KMS-11 (cell line): ENCODE measurements around the gene RSBN1.

Experiments
- H2AFZ ChIP-seq: fragments of 200-600 bp; sonication (generic); 2 replicates; pipeline ENCODE4 v1.6.1; 2016; ENCODE audit warnings: antibody characterized with exemption, mixed run types, low read depth
- H3K27ac ChIP-seq: fragments of 200-600 bp; sonication (generic); 2 replicates; pipeline ENCODE4 v1.6.1; 2016; ENCODE audit warnings: mild to moderate bottlenecking, mixed run types
- H3K27me3 ChIP-seq: fragments of 200-600 bp; sonication (generic); 2 replicates; pipeline ENCODE4 v1.6.1; 2017; ENCODE audit warnings: mild to moderate bottlenecking, low read depth, mixed run types, moderate library complexity; ENCODE audit not compliant: insufficient read depth
- H3K36me3 ChIP-seq: fragments of 200-600 bp; sonication (generic); 2 replicates; pipeline ENCODE4 v1.6.1; 2017; ENCODE audit warnings: mild to moderate bottlenecking, mixed run types; ENCODE audit not compliant: insufficient read depth
- H3K4me1 ChIP-seq: fragments of 200-600 bp; sonication (generic); 2 replicates; pipeline ENCODE4 v1.6.1; 2016; ENCODE audit warnings: mild to moderate bottlenecking, low read depth, mixed run types; ENCODE audit not compliant: poor library complexity, severe bottlenecking
- H3K4me2 ChIP-seq: fragments of 200-600 bp; sonication (generic); 2 replicates; pipeline ENCODE4 v1.7.0; 2016; ENCODE audit warnings: mild to moderate bottlenecking, mixed run types
- H3K4me3 ChIP-seq: fragments of 200-600 bp; sonication (generic); IDR thresholded peaks from 2 replicates; pipeline ENCODE4 v1.6.1; 2017; ENCODE audit warnings: low read depth, low read length, mixed read lengths; ENCODE audit not compliant: insufficient read depth
- H3K79me2 ChIP-seq: fragments of 200-600 bp; sonication (generic); 2 replicates; pipeline ENCODE4 v1.6.1; 2016; ENCODE audit warnings: low read depth, mixed run types; ENCODE audit not compliant: insufficient read depth
- H3K9ac ChIP-seq: fragments of 200-600 bp; sonication (generic); 2 replicates; pipeline ENCODE4 v1.6.1; 2016; ENCODE audit warnings: mild to moderate bottlenecking, mixed run types
- H4K20me1 ChIP-seq: fragments of 200-600 bp; sonication (generic); 2 replicates; pipeline ENCODE4 v1.6.1; 2016; ENCODE audit warnings: mild to moderate bottlenecking, mixed run types; ENCODE audit not compliant: insufficient read depth
- TF ChIP-seq, protein P1 (sequence below): fragments of 200-600 bp; sonication (generic); conservative IDR thresholded peaks from 2 replicates; pipeline ENCODE4 v1.6.1; 2017; ENCODE audit warnings: low read depth, mild to moderate bottlenecking, antibody characterized with exemption, low read length, moderate library complexity, mixed read lengths

The RSBN1 gene

DNA sequence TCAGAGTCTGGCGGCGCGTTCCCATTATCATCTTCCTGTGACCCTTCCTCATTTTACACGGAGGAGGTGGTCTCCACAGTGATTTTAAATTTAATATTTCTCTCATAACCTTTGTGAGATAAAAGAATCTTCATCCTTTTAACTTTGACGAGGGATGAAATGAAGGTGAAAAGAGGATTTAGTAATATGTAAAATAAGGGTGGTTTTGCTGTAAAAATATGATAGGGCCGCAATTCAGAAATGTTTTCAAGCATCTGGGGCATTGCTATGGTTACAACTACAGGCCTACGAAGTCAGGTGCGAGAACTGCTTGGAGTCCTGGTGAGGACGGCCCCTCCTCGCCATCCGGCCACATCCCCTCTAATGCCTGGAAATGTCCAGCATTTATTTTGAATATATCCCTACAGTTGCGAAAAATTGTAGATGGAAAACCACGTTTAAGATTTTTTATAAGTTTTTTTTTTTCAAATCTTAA is 422 bp upstream of the RSBN1 start:
- peaks cover 21% of the 10 kb centered on the region for H3K4me1 ChIP-seq
- peak overlapping the region; percentile 80; the same call in 1 of the 2 replicates for H2AFZ ChIP-seq
- H3K4me3 ChIP-seq = no peak overlapping the region
- TF ChIP-seq, protein P1, sequence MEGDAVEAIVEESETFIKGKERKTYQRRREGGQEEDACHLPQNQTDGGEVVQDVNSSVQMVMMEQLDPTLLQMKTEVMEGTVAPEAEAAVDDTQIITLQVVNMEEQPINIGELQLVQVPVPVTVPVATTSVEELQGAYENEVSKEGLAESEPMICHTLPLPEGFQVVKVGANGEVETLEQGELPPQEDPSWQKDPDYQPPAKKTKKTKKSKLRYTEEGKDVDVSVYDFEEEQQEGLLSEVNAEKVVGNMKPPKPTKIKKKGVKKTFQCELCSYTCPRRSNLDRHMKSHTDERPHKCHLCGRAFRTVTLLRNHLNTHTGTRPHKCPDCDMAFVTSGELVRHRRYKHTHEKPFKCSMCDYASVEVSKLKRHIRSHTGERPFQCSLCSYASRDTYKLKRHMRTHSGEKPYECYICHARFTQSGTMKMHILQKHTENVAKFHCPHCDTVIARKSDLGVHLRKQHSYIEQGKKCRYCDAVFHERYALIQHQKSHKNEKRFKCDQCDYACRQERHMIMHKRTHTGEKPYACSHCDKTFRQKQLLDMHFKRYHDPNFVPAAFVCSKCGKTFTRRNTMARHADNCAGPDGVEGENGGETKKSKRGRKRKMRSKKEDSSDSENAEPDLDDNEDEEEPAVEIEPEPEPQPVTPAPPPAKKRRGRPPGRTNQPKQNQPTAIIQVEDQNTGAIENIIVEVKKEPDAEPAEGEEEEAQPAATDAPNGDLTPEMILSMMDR = no peak
- H3K4me2 ChIP-seq = peak overlapping the region; percentile 82
- peaks cover 40% of the 10 kb centered on the region for H3K79me2 ChIP-seq
- peak overlapping the region; percentile 79 for H3K27ac ChIP-seq
- peak overlapping the region; percentile 62 for H3K9ac ChIP-seq
- no peaks in the 10 kb centered on the region for H4K20me1 ChIP-seq
- H3K27me3 ChIP-seq = no peaks in the 10 kb centered on the region
- no peaks in the 10 kb centered on the region for H3K36me3 ChIP-seq

DNA sequence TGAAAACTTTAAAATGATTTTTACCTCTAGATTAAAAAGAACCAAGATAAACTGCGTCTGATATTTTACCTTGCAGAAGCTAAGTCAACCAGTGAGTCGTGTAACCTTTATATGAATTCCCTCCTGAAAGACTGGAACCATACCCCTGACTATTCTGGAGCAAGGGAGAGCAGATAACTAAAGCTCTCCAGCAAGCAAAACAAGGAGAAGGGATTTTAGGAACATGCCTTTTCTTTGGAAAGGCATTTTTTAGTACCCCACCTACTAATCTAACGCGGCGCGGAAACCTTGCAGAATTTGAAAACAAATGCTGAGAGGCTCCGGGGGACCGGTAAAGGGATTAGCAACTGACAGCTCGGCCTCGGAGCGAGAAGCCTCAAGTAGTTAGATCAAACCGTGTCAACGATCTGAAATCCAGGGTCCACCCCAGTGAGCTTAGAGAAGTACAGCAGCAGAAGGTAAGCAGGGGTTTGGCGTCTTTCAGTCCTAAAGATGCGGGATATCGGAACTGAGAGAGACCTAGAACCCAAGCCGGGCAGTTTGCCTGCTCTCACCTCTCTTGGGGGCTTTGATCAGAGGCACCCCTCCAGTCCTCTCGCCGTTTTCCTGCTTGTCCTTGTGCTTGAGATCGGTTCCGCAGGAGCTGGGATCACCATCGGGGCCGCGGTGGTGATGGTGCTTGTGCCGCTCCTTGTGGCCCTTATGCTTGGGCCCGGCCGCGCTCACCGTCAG is 954 bp downstream of the RSBN1 start:
- Histone ChIP-seq H3K4me2 (peak overlapping the region; percentile 80), H3K36me3 (no peaks in the 10 kb centered on the region), H3K9ac (peak overlapping the region; percentile 58; the same call in 1 of the 2 replicates), H3K4me3 (peak overlapping the region; percentile 34), H3K4me1 (peaks cover 21% of the 10 kb centered on the region), H2AFZ (peak overlapping the region; percentile 49; the same call in 1 of the 2 replicates), H3K27ac (peak overlapping the region; percentile 79), H3K79me2 (peaks cover 51% of the 10 kb centered on the region), H4K20me1 (no peaks in the 10 kb centered on the region), H3K27me3 (no peaks in the 10 kb centered on the region)
- TF ChIP-seq, protein P1 = no peak

DNA sequence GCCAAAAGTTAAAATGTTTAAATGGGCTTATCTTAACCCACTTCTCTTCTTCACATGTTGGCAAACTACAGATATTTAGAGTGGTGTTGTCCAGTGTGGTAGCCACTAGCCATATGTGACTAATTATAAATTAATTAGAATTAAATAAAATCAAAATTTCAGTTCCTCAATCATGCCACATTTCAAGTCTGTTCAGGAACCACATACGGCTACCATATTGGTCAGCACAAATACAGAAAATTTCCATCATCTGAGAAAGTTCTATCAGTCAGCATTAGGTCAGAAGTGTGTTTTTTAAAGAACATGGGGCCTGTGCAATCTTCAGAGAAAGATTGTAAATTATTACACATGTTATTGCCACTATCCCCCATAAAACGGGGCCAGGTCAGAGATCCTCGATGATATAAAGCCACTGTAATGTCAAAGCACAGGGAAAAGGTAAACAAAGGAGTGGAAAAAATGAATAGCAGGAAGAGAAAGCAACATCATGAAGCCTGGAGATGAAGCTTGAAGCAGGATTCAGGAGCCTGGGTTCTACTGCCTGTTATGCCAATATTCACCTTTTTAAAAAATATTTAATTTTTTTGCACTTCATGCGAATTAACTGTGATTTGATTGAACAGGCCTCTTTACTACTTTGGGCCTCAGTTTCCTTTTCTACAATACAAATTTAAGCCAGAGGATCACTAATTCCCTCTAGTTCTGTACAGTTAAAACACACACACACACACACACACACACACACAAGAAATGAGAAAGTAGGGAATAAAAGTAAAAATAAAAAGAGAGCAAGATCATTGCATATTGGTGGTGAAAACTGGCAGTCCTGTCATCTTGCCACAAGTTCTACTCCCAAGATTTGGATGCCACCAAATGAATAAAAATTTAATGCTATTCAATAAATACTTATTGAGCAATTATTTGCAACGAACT is 2.3 kb downstream of the RSBN1 start:
- H2AFZ ChIP-seq = no peak overlapping the region
- peaks cover 21% of the 10 kb centered on the region for H3K4me1 ChIP-seq
- H4K20me1 ChIP-seq = no peaks in the 10 kb centered on the region
- no peaks in the 10 kb centered on the region for H3K27me3 ChIP-seq
- no peaks in the 10 kb centered on the region for H3K36me3 ChIP-seq
- H3K4me3 ChIP-seq = peak overlapping the region; percentile 17
- H3K4me2 ChIP-seq = peak overlapping the region; percentile 80
- H3K27ac ChIP-seq = no peak overlapping the region
- peak overlapping the region; percentile 15; the same call in 1 of the 2 replicates for H3K9ac ChIP-seq
- peaks cover 64% of the 10 kb centered on the region for H3K79me2 ChIP-seq
- TF ChIP-seq, protein P1 = no peak

DNA sequence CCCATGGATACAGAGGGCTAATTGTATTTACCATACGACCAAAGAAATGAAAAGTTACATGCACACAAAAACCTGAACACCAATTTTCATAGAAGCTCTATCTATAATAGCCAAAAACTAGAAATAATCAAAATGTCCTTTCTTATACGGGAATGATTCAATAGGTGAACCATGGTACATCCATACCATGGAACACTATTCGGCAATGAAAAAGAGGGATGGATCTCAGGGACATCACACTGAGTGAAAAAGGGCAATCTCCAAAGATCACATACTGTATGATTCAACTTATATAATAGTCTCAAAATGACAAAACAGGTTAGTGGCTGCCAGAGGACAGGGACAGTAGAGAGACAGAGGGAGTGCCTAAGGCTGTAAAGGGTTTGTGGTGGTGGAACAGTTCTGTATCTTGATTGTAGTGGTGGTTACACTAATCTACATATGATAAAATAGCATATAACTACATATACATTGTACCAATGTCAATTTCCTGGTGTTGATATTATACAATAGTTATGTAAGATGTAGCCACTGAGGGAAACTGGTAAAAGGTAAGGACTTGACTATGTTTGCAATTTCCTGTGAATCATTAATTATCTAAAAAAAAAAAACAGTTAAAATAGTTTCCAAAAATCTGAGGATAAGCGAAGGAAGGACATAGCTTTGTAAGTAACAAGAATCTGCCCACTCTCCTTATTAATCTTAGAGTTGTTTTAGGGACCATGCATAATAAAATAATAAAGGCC is 3.7 kb downstream of the RSBN1 start:
- H2AFZ ChIP-seq = no peak overlapping the region
- H3K79me2 ChIP-seq = peaks cover 75% of the 10 kb centered on the region
- H3K36me3 ChIP-seq = no peaks in the 10 kb centered on the region
- no peaks in the 10 kb centered on the region for H4K20me1 ChIP-seq
- TF ChIP-seq, protein P1 = no peak
- no peak overlapping the region; the same call in 1 of the 2 replicates for H3K4me2 ChIP-seq
- H3K4me3 ChIP-seq = no peak overlapping the region
- peaks cover 21% of the 10 kb centered on the region for H3K4me1 ChIP-seq
- H3K27me3 ChIP-seq = no peaks in the 10 kb centered on the region
- H3K9ac ChIP-seq = no peak overlapping the region
- no peak overlapping the region for H3K27ac ChIP-seq
